ENCODE results near the gene PSPH.
A peak's percentile ranks its signal among the peaks of the same experiment; 100 is the strongest.
"Not testable (repeated sequence)": the region's sequence is repeated elsewhere in the genome, so short reads cannot be mapped to it uniquely, and the experiment has no call there.

The PSPH gene

GRCh38 chr7:56051339-56052191, at the start of gene PSPH, which contains the start of gene CCT6A:
Gene PSPH (minus strand): TSS chr7:56051444. CDS start chr7:56021212, 30,232 bp downstream.
Gene CCT6A (plus strand): TSS chr7:56051765. CDS start chr7:56051849, 84 bp downstream.
- DNase-seq (ENCODE audit: low spot score) = peak; percentile 96

GRCh38 chr7:56099653-56100052, 48.4 kb upstream of the PSPH start:
- DNase-seq (ENCODE audit: low spot score) = no peak

DNA sequence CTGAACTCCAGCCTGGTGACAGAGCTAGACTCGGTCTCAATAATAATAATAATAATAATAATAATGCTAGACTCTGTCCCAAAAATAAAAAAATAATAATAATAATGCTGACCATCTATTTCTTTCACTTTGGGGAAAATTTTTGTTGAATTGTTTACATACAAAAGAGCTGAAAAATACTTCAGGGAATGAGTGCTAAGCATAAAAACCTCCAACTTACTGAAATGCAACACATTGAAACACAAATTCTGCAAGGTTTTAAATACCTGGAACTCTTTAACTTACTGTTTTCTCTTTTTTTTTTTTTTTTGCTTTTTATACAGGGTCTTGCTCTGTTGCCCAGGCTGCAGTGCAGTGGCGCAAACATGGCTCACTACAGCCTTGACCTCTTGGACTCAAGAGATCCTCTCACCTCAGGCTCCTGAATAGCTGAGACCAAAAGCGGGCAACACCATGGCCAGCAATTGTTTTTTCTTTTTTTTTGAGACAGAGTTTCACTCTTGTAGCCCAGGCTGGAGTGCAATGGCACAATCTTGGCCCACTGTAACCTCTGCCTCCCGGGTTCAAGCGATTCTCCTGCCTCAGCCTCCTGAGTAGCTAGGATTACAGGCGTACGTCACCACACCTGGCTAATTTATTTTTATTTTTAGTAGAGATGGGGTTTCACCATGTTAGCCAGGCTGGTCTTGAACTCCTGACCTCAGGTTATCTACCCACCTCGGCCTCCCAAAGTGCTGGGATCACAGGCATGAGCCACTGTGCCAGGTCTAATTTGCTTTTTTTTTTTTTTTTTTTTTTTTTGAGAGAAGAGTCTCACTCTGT, 47.2 kb upstream of the PSPH start:
- DNase-seq (ENCODE audit: low spot score) = not testable (repeated sequence)

GRCh38 chr7:56097700-56098099, 46.5 kb upstream of the PSPH start:
- DNase-seq (ENCODE audit: low spot score) = peak; percentile 85

DNA sequence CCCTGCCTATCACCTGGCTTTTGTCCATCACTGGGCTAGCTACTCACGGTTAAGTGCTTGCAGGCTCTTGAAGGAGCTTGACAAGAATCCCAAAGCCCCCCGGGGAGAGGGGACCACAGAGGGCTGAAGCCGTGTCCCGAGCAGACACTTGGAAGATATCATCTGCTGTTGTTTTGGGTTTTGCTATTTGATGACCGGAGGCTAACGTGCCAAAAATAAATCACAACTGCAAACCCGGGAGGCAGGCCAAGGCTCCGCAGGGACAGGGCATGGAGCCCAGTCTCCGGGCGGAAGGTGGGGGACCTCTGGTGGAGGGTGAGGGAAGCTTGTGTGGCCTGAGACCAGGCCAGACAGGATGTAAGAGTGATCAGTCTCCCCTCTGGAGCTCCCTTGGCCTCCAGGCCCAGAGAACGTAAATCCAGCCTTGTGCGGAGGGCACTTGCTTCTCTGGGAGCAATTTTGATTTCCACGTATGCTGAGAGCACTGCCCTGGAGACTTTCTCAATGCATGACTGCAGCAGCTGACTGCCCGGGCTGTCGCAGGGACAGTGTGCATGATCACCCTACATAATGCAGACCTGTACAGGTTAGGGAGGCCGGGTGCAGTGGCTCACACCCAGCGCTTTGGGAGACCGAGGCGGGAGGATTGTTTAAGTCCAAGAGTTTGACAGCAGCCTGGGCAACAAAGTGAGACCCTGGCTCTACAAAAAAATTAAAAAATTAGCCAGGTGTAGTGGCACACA, 41.7 kb upstream of the PSPH start, which contains the start of gene PHKG1:
PHKG1 (minus strand) TSS at position 164 of the 743 bp plus-strand sequence. CDS start 4,011 bp downstream, outside the sequence.
- peak; percentile 94 for DNase-seq (ENCODE audit: low spot score)

GRCh38 chr7:56092388-56092787, 41.1 kb upstream of the PSPH start:
- DNase-seq (ENCODE audit: low spot score) = not testable (repeated sequence)

- DNase-seq (ENCODE audit: low spot score) = no peak
Measured at GRCh38 chr7:56091591-56091990, 40.3 kb upstream of the PSPH start.

DNA sequence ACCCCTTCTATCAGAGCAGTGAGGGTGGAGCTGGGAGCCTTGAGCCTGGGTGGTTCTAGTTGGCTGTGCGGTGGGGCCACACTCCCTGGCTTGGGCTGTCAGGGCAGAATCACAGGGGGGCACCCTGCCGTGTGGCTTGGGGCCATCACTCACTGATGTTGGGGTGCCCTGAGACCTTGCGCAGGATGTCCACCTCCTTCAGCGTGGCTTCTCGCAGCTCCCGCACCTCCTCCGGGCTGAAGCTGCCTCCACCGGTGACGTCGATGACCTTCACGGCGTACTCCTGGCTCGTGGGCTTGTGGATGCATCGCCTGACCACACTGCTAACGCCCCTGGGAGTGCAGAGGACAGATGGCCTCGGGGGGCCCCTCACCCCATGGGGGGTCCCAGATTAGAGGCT, 36.2 kb upstream of the PSPH start:
- no peak for DNase-seq (ENCODE audit: low spot score)

GRCh38 chr7:56086761-56087160, 35.5 kb upstream of the PSPH start:
- no peak for DNase-seq (ENCODE audit: low spot score)

DNA sequence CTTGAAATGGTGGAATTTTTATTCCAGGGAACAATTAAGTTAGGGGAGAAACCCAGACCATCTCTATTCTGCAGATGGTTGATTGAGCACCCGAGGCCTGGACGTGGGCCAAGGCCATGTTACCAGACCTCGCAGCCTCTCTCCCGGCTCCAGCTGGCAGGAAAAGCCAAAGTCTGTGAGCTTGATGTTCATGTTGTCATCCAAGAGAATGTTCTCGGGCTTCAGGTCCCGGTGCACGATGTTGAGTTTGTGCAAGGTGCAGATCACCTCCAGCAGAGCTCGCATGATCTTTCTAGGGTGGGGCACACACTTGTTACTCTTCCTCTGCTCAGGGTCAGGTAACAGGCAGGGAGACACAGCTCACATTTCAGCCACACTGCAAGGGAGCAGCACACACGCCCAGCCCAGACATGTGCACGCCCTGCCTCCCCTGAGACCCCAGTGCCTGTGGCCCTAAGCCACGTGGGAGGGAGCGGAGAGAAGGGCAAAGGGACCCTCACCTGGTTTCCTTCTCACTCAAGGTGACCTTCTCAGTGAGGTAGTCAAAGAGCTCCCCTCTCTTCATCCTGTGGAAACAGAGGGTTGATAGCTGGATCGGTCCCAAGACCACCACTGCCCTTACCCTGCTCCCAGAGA, 32.0 kb upstream of the PSPH start:
- no peak for DNase-seq (ENCODE audit: low spot score)

DNA sequence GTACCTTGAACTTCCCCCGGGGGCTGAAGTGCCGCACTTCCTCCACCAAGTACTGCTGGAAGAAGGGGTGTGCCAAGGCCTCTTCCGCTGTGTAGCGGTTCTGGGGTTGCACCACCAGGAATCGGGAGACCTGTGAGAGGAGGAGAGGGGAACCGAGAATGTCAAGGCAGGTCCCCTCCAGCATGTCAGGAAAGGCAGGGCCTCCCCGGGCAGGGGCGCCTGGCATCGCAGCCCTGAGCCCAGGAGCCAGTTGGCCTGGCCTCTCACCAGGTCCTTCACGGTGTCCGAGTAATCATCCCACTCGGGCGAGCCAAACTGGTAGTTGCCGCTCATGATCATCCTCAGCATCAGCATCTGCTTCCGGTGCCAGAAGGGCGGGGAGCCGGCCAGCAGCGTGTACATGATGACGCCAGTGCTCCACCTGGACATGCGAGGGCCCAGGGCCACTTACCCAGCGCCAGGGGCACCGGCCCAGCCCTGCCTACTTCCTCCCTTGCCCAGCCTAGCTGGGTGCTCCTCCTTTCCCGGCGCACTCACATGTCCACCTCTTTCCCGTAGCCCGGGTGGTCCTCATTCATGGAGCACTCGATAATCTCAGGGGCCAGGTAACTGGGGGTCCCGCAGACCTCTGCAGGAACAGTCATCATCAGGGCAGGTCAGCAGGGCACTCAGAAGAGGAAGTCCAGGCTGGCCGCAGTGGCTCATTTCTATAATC, 30.5 kb upstream of the PSPH start:
- no peak for DNase-seq (ENCODE audit: low spot score)

GRCh38 chr7:56080726-56081435, 29.6 kb upstream of the PSPH start:
- not testable (repeated sequence) for DNase-seq (ENCODE audit: low spot score)

- DNase-seq (ENCODE audit: low spot score) = peak; percentile 82
Measured at GRCh38 chr7:56079450-56080185, 28.4 kb upstream of the PSPH start.

DNA sequence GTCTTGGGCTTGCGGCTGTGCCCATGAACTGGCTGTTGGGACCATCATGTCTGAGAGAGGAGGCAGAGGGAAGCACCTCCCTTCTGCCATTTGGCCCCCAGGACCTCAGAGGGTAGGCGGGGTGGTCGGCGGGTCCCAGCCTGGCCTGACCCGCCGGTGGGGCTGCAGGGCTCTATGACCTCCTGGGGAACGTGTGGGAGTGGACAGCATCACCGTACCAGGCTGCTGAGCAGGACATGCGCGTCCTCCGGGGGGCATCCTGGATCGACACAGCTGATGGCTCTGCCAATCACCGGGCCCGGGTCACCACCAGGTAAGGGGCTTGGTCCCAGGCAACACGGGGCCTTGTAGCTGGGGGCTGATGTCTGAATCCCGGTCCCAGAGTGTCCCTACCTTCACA, 27.0 kb upstream of the PSPH start:
- no peak for DNase-seq (ENCODE audit: low spot score)

DNA sequence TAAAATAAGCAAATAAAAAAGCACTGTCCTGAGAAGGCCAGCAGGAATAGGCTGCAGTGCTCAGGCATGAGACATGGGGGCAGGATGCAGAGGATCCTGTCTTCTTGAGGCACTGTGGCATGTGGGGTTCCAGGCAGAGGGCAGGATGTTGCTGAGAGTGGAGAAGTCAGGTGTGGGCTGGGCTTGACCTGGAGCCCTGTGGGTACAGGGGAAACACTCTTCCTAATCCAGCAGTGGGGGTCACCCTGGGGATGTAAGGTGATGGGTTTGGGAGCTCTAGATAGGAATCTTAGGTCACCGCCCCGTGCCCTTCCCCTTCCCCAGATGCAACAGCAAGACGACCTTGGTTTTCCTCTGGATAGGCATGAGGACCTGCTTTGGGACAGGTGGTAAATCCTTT, 26.4 kb upstream of the PSPH start:
- no peak for DNase-seq (ENCODE audit: low spot score)

DNA sequence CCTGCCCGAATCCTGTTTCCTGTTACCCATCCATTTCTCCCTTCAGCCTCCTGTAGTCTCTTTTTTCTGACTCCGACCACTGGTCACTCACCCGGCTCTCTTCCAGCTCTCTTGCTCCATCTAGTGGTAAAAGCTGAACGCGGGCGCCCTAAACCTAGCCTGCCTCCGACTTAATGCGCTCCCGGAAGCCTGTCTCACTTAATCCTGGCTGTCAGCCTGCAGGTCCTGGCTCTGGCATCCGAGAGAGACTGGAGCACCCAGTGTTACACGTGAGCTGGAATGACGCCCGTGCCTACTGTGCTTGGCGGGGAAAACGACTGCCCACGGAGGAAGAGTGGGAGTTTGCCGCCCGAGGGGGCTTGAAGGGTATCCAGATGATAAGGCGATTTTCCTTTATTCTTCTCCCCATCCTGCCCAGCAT, 23.1 kb upstream of the PSPH start:
- DNase-seq (ENCODE audit: low spot score) = peak; percentile 88

- not testable (repeated sequence) for DNase-seq (ENCODE audit: low spot score)
Measured at GRCh38 chr7:56066376-56066775, 15.1 kb upstream of the PSPH start.

GRCh38 chr7:56063882-56064625, 12.8 kb upstream of the PSPH start, which contains the start of gene SUMF2:
Gene SUMF2 (plus strand): TSS chr7:56064286. CDS start chr7:56064312, 26 bp downstream.
- DNase-seq (ENCODE audit: low spot score) = peak; percentile 100

DNA sequence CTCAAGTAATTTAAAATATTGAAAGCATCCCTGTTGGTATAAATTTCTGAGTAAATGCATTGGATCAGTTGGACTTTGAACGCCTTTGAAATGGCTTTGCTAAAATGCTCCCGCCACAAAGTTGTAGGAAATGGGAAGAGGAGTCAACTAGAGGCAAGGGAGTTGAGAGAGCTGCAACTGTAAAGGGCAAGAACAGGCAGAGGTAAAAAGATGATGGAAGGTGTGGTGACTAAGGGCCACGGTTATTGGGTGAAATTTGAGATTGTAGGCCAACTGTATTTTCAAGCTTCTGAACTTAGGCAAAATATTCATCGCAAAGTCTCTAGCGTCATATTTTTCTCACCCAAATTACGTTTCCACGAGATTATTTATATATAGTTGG, 12.2 kb upstream of the PSPH start:
- DNase-seq (ENCODE audit: low spot score) = no peak
